Neural cell (in vitro differentiated cells): ENCODE data around the gene MPZL1. TPM values are rescaled to one million over a fixed set of nuclear protein-coding genes. Genes with fewer than 3 reads are reported as not detected.

ENCODE experiments used
- H2AFZ ChIP-seq: fragments of 200-600, 300-800 bp; sonication (generic), shearing (Covaris generic); 2 replicates; pipeline ENCODE4 v1.6.0; 2014; ENCODE audit warnings: low read depth, mild to moderate bottlenecking, antibody characterized with exemption, low read length, moderate library complexity
- H3F3A ChIP-seq: fragments of 200-600 bp; shearing (Covaris generic); 2 replicates; pipeline ENCODE4 v1.6.1; 2016; ENCODE audit warnings: mild to moderate bottlenecking, moderate library complexity, mixed read lengths, antibody characterized with exemption, low read length; ENCODE audit not compliant: insufficient read depth, poor library complexity, severe bottlenecking
- H3K27ac ChIP-seq: fragments of 200-600, 300-800 bp; sonication (generic), shearing (Covaris generic); 2 replicates; pipeline ENCODE4 v1.5.1; 2014; ENCODE audit warnings: mild to moderate bottlenecking, low read length, moderate library complexity
- H3K27me3 ChIP-seq: fragments of 300-800, 200-600 bp; sonication (generic), shearing (Covaris generic); 2 replicates; pipeline ENCODE4 v1.6.0; 2014; ENCODE audit warnings: mild to moderate bottlenecking, low read depth, low read length, moderate library complexity; ENCODE audit not compliant: insufficient read depth
- H3K36me3 ChIP-seq: fragments of 300-800, 200-600 bp; sonication (generic), shearing (Covaris generic); 2 replicates; pipeline ENCODE4 v1.5.1; 2014; ENCODE audit warnings: mild to moderate bottlenecking, antibody characterized with exemption, low read length, moderate library complexity; ENCODE audit not compliant: insufficient read depth
- H3K4me2 ChIP-seq: fragments of 300-800, 200-600 bp; sonication (generic), shearing (Covaris generic); 2 replicates; pipeline ENCODE4 v1.6.0; 2014; ENCODE audit warnings: mild to moderate bottlenecking, low read length
- H3K4me3 ChIP-seq: fragments of 300-800, 200-600 bp; sonication (generic), shearing (Covaris generic); 2 replicates; pipeline ENCODE4 v1.5.1; 2014; ENCODE audit warnings: mild to moderate bottlenecking, low read length, moderate library complexity
- H3K79me2 ChIP-seq: fragments of 200-600 bp; shearing (Covaris generic); replicated peaks from 2 replicates; pipeline ENCODE4 v1.6.0; 2014; ENCODE audit warnings: mild to moderate bottlenecking, low read length, moderate library complexity; ENCODE audit not compliant: insufficient read depth
- H3K9ac ChIP-seq: fragments of 300-800, 200-600 bp; sonication (generic), shearing (Covaris generic); 2 replicates; pipeline ENCODE4 v1.6.1; 2016; ENCODE audit warnings: mild to moderate bottlenecking, low read length, mixed read lengths
- H3K9me2 ChIP-seq: fragments of 200-600 bp; shearing (Covaris generic); 2 replicates; pipeline ENCODE4 v1.6.1; 2016; ENCODE audit warnings: mild to moderate bottlenecking, low read length, mixed read lengths; ENCODE audit not compliant: insufficient read depth
- H3K9me3 ChIP-seq: fragments of 200-600, 300-800 bp; sonication (generic), shearing (Covaris generic); 2 replicates; pipeline ENCODE4 v1.6.1; 2016; ENCODE audit warnings: mild to moderate bottlenecking, mixed run types, low read length, moderate library complexity, mixed read lengths
- H4K20me1 ChIP-seq: fragments of 200-600 bp; shearing (Covaris generic); 2 replicates; pipeline ENCODE4 v1.6.1; 2016; ENCODE audit warnings: mild to moderate bottlenecking, mixed run types; ENCODE audit not compliant: insufficient read depth
- EP300 ChIP-seq: fragments of 450-650 bp; conservative IDR thresholded peaks from 2 replicates; pipeline ENCODE4 v1.6.1; 2014; ENCODE audit warnings: antibody characterized with exemption, mild to moderate bottlenecking, moderate library complexity; ENCODE audit not compliant: poor library complexity, severe bottlenecking
- EZH2 ChIP-seq: fragments of 200-600, 300-800 bp; shearing (Covaris generic), sonication (generic); IDR thresholded peaks from 2 replicates; pipeline ENCODE4 v1.6.1; 2014; ENCODE audit warnings: antibody characterized with exemption, low read length, borderline replicate concordance, mild to moderate bottlenecking; ENCODE audit not compliant: insufficient read depth, poor library complexity, severe bottlenecking
- MXI1 ChIP-seq: fragments of 450-650 bp; conservative IDR thresholded peaks from 2 replicates; pipeline ENCODE4 v1.6.1; 2014; ENCODE audit warnings: antibody characterized with exemption, mild to moderate bottlenecking; ENCODE audit not compliant: poor library complexity, severe bottlenecking
- POLR2AphosphoS5 ChIP-seq: IDR thresholded peaks from 2 replicates; pipeline ENCODE4 v1.6.1; 2012
- RAD21 ChIP-seq: fragments of 450-650 bp; conservative IDR thresholded peaks from 2 replicates; pipeline ENCODE4 v1.6.1; 2014; ENCODE audit warnings: antibody characterized with exemption, mild to moderate bottlenecking, moderate library complexity
- SMC3 ChIP-seq: fragments of 450-650 bp; conservative IDR thresholded peaks from 2 replicates; pipeline ENCODE4 v1.6.1; 2014; ENCODE audit warnings: antibody characterized with exemption, mild to moderate bottlenecking, moderate library complexity; ENCODE audit not compliant: poor library complexity
- TAF1 ChIP-seq: IDR thresholded peaks from 2 replicates; pipeline ENCODE4 v1.6.1; 2012; ENCODE audit warnings: low read depth
- polyA plus RNA-seq: library from polyadenylated mRNA; depleted of rRNA; stranded (reverse); fragments of >200 nt; gene quantifications from 2 replicates; pipeline ENCODE4 v1.2.3, GENCODE V29; 2014
- TF ChIP-seq, protein P1 (sequence below): IDR thresholded peaks from 2 replicates; pipeline ENCODE4 v1.6.1; 2012; ENCODE audit warnings: borderline replicate concordance
- TF ChIP-seq, protein P2 (sequence below): fragments of 450-650 bp; IDR thresholded peaks from 2 replicates; pipeline ENCODE4 v1.5.1; 2014; ENCODE audit warnings: antibody characterized with exemption, mild to moderate bottlenecking, moderate library complexity; ENCODE audit not compliant: poor library complexity, severe bottlenecking

The MPZL1 gene
- polyA plus RNA-seq, 1 donor from 2014 or later: 167 TPM

DNA sequence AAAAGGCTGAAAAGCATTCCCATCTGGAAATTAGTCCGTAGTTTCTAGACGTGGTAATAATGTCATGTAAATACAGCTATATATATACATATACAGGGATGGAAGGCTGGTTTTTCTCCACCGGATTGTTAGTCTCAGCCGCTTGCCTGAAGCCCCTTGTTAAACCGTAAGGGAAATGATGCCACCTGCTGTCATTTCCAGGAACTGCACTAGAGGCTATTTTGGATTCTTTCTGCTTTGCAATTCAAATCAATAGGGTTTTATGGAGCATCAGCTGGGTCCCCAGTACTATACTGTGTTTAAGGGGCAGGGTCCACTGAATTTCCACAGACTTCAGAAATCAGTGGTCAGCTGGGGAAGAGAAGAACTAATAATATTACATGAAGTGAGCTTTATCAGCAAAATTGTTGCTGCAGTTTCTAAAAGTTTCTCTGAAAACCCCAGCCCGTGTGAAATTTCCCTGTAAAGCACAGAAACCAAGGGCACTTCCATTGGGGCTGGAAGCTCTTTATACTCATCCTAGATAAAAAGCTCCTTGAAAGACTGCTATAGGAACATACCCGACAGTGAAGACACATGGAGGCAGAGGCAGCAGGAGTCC is 33.8 kb upstream of the MPZL1 start:
- TF ChIP-seq, protein P1, sequence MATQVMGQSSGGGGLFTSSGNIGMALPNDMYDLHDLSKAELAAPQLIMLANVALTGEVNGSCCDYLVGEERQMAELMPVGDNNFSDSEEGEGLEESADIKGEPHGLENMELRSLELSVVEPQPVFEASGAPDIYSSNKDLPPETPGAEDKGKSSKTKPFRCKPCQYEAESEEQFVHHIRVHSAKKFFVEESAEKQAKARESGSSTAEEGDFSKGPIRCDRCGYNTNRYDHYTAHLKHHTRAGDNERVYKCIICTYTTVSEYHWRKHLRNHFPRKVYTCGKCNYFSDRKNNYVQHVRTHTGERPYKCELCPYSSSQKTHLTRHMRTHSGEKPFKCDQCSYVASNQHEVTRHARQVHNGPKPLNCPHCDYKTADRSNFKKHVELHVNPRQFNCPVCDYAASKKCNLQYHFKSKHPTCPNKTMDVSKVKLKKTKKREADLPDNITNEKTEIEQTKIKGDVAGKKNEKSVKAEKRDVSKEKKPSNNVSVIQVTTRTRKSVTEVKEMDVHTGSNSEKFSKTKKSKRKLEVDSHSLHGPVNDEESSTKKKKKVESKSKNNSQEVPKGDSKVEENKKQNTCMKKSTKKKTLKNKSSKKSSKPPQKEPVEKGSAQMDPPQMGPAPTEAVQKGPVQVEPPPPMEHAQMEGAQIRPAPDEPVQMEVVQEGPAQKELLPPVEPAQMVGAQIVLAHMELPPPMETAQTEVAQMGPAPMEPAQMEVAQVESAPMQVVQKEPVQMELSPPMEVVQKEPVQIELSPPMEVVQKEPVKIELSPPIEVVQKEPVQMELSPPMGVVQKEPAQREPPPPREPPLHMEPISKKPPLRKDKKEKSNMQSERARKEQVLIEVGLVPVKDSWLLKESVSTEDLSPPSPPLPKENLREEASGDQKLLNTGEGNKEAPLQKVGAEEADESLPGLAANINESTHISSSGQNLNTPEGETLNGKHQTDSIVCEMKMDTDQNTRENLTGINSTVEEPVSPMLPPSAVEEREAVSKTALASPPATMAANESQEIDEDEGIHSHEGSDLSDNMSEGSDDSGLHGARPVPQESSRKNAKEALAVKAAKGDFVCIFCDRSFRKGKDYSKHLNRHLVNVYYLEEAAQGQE: no peak
- TF ChIP-seq EP300 (no peak), POLR2AphosphoS5 (no peak), EZH2 (no peak), MXI1 (no peak), RAD21 (peak; percentile 86), SMC3 (peak; percentile 89), TAF1 (no peak)
- TF ChIP-seq, protein P2, sequence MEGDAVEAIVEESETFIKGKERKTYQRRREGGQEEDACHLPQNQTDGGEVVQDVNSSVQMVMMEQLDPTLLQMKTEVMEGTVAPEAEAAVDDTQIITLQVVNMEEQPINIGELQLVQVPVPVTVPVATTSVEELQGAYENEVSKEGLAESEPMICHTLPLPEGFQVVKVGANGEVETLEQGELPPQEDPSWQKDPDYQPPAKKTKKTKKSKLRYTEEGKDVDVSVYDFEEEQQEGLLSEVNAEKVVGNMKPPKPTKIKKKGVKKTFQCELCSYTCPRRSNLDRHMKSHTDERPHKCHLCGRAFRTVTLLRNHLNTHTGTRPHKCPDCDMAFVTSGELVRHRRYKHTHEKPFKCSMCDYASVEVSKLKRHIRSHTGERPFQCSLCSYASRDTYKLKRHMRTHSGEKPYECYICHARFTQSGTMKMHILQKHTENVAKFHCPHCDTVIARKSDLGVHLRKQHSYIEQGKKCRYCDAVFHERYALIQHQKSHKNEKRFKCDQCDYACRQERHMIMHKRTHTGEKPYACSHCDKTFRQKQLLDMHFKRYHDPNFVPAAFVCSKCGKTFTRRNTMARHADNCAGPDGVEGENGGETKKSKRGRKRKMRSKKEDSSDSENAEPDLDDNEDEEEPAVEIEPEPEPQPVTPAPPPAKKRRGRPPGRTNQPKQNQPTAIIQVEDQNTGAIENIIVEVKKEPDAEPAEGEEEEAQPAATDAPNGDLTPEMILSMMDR: peak; percentile 89
- no peak overlapping the region for H2AFZ ChIP-seq
- H3K79me2 ChIP-seq: no peaks in the 10 kb centered on the region
- H3K27me3 ChIP-seq: no peaks in the 10 kb centered on the region
- H4K20me1 ChIP-seq: no peaks in the 10 kb centered on the region
- no peaks in the 10 kb centered on the region for H3K9me2 ChIP-seq
- no peak overlapping the region for H3K4me3 ChIP-seq
- H3K9me3 ChIP-seq: no peaks in the 10 kb centered on the region
- no peak overlapping the region for H3K9ac ChIP-seq
- H3K36me3 ChIP-seq: no peaks in the 10 kb centered on the region
- H3K4me2 ChIP-seq: no peak overlapping the region
- no peak overlapping the region for H3K27ac ChIP-seq
- no peaks in the 10 kb centered on the region for H3F3A ChIP-seq

DNA sequence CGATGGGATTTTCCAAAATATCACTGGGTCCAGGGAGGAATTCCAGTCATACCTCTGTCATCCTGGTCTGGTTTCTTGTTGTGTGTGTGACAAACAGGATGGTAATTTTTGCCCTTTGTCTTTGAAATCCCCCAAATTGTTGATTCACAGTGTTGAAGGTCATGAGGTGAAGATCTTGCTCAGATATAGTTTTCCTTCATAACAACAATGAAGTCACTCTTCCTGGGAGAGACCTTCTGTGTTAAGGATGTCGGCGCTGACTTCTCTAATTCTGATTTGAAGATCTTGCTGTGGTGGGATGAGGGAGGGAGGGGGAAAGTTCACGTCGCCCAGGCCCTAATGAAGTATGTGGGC is 32.2 kb upstream of the MPZL1 start:
- no peak overlapping the region for H3K27ac ChIP-seq
- no peaks in the 10 kb centered on the region for H3K27me3 ChIP-seq
- no peaks in the 10 kb centered on the region for H3F3A ChIP-seq
- no peak overlapping the region for H2AFZ ChIP-seq
- H3K36me3 ChIP-seq: no peaks in the 10 kb centered on the region
- no peak overlapping the region for H3K4me3 ChIP-seq
- no peaks in the 10 kb centered on the region for H3K9me3 ChIP-seq
- no peaks in the 10 kb centered on the region for H3K79me2 ChIP-seq
- H3K9me2 ChIP-seq: no peaks in the 10 kb centered on the region
- no peaks in the 10 kb centered on the region for H4K20me1 ChIP-seq
- no peak overlapping the region for H3K9ac ChIP-seq
- H3K4me2 ChIP-seq: no peak overlapping the region
- TF ChIP-seq EP300: no peak
- no peak for TF ChIP-seq TAF1
- TF ChIP-seq MXI1: no peak
- TF ChIP-seq, protein P1: no peak
- TF ChIP-seq RAD21: no peak
- TF ChIP-seq POLR2AphosphoS5: no peak
- TF ChIP-seq, protein P2: no peak
- TF ChIP-seq SMC3: no peak
- no peak for TF ChIP-seq EZH2
